ENCODE data around the gene SPG11. TPM values are rescaled to one million over a fixed set of nuclear protein-coding genes. Genes with fewer than 3 reads are reported as not detected.
A peak's percentile ranks its signal among the peaks of the same experiment; 100 is the strongest.

SPG11 gene
- total RNA-seq, 1 donor from 2014 or later, result 59.2 TPM

GRCh38 chr15:44541282-44541958, 122.0 kb downstream of the SPG11 start:
- Mint-ChIP-seq H3K4me3 (ENCODE audit: unreplicated experiment) (no peak overlapping the region), H3K36me3 (ENCODE audit: unreplicated experiment) (no peaks in the 10 kb centered on the region), H3K27ac (ENCODE audit: unreplicated experiment) (no peak overlapping the region), H3K9me3 (ENCODE audit: unreplicated experiment) (no peaks in the 10 kb centered on the region), H3K27me3 (ENCODE audit: unreplicated experiment) (peaks cover 3% of the 10 kb centered on the region), H3K4me1 (ENCODE audit: low read depth, unreplicated experiment) (peaks cover 9% of the 10 kb centered on the region)
- no peak for TF ChIP-seq CTCF (IDR thresholded peaks at IDR 0.05; ENCODE audit: partially characterized antibody, unreplicated experiment)
- no peak for DNase-seq

- peak overlapping the region; percentile 85 for H3K4me3 Mint-ChIP-seq (ENCODE audit: unreplicated experiment)
- H3K36me3 Mint-ChIP-seq (ENCODE audit: unreplicated experiment), result no peaks in the 10 kb centered on the region
- no peaks in the 10 kb centered on the region for H3K9me3 Mint-ChIP-seq (ENCODE audit: unreplicated experiment)
- no peak for DNase-seq
- TF ChIP-seq CTCF (IDR thresholded peaks at IDR 0.05; ENCODE audit: partially characterized antibody, unreplicated experiment), result no peak
- H3K4me1 Mint-ChIP-seq (ENCODE audit: low read depth, unreplicated experiment), result peaks cover 16% of the 10 kb centered on the region
- peaks cover 3% of the 10 kb centered on the region for H3K27me3 Mint-ChIP-seq (ENCODE audit: unreplicated experiment)
- H3K27ac Mint-ChIP-seq (ENCODE audit: unreplicated experiment), result peak overlapping the region; percentile 26
These were observed 125.7 kb downstream of the SPG11 start for GRCh38 chr15:44537735-44538240.

DNA sequence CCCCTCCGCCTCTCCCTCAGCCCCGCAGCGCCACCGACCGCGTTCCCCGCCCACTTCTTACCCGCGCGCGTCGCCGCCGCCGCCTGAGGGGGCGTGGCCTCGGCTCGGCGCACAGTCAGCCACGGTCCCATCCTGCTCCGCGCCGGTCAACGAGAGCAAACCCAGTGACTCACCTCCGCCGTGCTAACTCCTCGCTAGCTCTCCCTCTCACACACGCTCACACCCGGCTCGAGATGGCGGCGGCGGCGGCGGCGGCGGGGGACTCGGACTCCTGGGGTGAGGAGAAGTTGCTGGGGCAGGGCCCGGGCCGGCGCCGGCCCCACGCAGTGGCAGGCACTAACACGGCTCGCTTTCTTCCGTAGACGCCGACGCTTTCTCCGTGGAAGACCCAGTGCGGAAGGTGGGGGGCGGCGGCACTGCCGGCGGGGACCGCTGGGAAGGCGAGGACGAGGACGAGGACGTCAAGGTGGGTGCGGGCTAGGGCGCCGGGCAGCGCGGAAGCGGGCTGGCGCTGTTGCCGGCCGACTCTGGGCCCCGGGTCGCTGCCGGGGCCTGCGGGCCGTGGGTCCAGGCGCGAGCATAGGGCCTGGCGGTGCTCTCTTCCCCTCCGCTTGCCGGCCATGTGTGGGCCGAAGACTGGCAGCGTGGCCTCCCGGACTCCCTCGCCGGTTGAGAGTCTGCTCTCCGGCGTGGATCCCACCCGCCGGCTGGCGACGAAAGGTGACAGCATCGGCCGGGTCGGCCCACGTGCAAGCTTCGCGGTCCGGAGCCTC, 126.3 kb downstream of the SPG11 start, which contains the start of gene EIF3J:
TSS of gene EIF3J (plus strand) at position 186 of the 773 bp plus-strand sequence. CDS start at position 234, 48 bp downstream.
- Mint-ChIP-seq H3K27ac (ENCODE audit: unreplicated experiment) (peak within 1 kb of the TSS; percentile 83), H3K4me3 (ENCODE audit: unreplicated experiment) (peak within 1 kb of the TSS; percentile 98), H3K4me1 (ENCODE audit: low read depth, unreplicated experiment) (peaks cover 16% of the 10 kb centered on the region), H3K27me3 (ENCODE audit: unreplicated experiment) (peaks cover 3% of the 10 kb centered on the region), H3K9me3 (ENCODE audit: unreplicated experiment) (no peaks in the 10 kb centered on the region), H3K36me3 (ENCODE audit: unreplicated experiment) (no peaks in the 10 kb centered on the region)
- TF ChIP-seq CTCF (IDR thresholded peaks at IDR 0.05; ENCODE audit: partially characterized antibody, unreplicated experiment), result no peak
- DNase-seq, result peak; percentile 92

DNA sequence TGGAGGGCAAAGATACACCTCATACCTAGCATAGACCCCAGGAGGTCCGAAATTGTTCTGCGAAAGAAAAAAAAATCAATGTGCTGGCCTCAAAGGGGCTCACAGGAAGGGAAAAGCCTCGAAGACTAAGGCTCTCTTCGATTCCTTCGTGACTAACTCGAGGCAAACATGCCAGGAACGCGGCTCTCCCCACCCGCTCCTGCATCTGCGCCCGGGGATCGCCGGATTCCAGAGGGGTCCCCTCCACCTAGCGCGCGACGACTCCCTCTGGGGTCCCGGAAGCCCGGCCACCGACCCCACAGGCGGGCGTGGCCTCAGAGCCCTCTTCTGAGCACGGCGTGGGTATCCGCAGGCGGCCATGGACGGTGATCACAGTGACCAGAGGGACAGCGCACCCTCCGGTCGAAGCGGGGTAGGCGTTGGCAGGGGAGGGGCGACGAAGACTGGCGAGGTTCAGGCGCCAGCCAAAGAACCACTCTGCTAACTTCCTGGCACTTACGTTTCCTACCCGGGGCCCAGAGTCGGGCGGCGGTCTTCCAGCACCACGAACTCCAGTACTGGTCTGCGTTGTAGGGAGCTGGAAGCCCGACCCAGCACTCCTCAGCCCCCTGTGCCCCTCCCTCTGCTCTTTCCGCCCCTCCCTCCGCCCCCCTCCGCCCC, 127.0 kb downstream of the SPG11 start:
- Mint-ChIP-seq H3K27ac (ENCODE audit: unreplicated experiment) (peak overlapping the region; percentile 83), H3K9me3 (ENCODE audit: unreplicated experiment) (no peaks in the 10 kb centered on the region), H3K36me3 (ENCODE audit: unreplicated experiment) (no peaks in the 10 kb centered on the region), H3K4me3 (ENCODE audit: unreplicated experiment) (peak overlapping the region; percentile 98), H3K27me3 (ENCODE audit: unreplicated experiment) (peaks cover 3% of the 10 kb centered on the region), H3K4me1 (ENCODE audit: low read depth, unreplicated experiment) (peaks cover 16% of the 10 kb centered on the region)
- peak; percentile 88 for DNase-seq
- TF ChIP-seq CTCF (IDR thresholded peaks at IDR 0.05; ENCODE audit: partially characterized antibody, unreplicated experiment), result no peak

Measured in glutamatergic neuron (in vitro differentiated cells).